GM18502 (cell line): ENCODE measurements around the gene CD6.

Experiments used
- ATAC-seq: cut with Tn5 transposase; IDR thresholded peaks from one replicate; pipeline ENCODE4 v1.9.1; 2021; ENCODE audit warnings: mild to moderate bottlenecking; ENCODE audit not compliant: unreplicated experiment, poor library complexity

Gene CD6

DNA sequence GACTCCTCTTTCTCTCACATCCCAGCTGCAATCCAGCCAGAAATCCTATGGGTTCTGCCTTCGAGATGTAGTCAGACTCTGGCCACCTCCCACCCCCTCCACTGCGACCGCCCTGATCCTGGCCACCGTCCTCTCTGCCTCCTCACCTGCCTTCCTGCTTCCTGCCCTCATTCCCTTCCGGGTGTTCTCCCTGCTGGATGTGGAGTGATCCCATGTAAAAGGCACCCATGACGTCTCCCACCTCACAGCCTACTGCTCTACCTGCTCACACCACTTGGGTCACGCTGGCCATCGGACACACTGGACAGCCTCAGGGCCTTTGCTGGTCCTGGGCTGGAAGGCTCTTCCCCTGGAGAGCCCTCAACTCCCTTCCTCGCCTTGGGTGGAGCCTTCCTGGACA is 97.1 kb downstream of the CD6 start:
- no peak for ATAC-seq

DNA sequence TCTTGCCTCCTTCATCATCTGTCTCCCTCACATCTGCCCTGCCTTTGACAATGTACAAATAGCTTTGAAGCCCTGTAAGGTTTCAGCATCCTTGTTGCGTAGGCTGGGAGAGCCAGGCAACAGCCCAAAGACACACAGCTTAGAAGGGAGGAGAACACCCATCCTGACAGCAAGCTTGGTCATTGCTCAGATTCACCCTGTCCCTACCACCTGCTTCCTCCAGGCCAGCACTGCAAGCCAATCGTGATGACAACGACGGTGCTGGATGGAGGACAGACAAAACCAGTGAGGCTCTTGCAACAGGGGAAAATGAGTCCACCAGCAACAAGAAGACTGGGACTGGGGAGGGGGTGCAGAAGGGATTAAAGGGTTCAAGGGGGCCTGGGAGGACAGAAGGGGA is 97.9 kb downstream of the CD6 start:
- no peak for ATAC-seq
